ENCODE data around the gene DVL2.

DVL2 gene

GRCh38 chr17:7190276-7190917 lies 43.9 kb downstream of the DVL2 start:
- Histone ChIP-seq H3K36me3 (ENCODE audit: control insufficient read depth, low read length) (peaks cover 5% of the 10 kb centered on the region), H3K4me2 (ENCODE audit: low read length) (no peak overlapping the region), H3K27me3 (ENCODE audit: control insufficient read depth, low read length) (no peaks in the 10 kb centered on the region), H3K79me2 (ENCODE audit: control insufficient read depth, low read length) (no peaks in the 10 kb centered on the region), H3K9me3 (ENCODE audit: control insufficient read depth, insufficient read depth, low read length) (no peaks in the 10 kb centered on the region), H3K9me2 (replicated peaks; ENCODE audit: control insufficient read depth, low read length) (no peaks in the 10 kb centered on the region), H3K4me3 (ENCODE audit: low read length) (no peak overlapping the region), H3K4me1 (ENCODE audit: control insufficient read depth, low read length) (no peaks in the 10 kb centered on the region), H3F3A (ENCODE audit: control insufficient read depth, insufficient read depth) (no peaks in the 10 kb centered on the region), H3K27ac (ENCODE audit: low read depth, low read length) (no peak overlapping the region), H4K20me1 (ENCODE audit: control insufficient read depth, insufficient read depth, low read depth, low read length) (no peaks in the 10 kb centered on the region)
- TF ChIP-seq EZH2phosphoT487 (IDR thresholded peaks at IDR 0.05; ENCODE audit: borderline replicate concordance, low read length) (no peak), CTCF (IDR thresholded peaks at IDR 0.05; ENCODE audit: low read depth, low read length, poor library complexity, severe bottlenecking) (no peak)

GRCh38 chr17:7186241-7186640 lies 48.1 kb downstream of the DVL2 start:
- Histone ChIP-seq H3F3A (ENCODE audit: control insufficient read depth, insufficient read depth) (no peaks in the 10 kb centered on the region), H3K4me1 (ENCODE audit: control insufficient read depth, low read length) (no peaks in the 10 kb centered on the region), H4K20me1 (ENCODE audit: control insufficient read depth, insufficient read depth, low read depth, low read length) (no peaks in the 10 kb centered on the region), H3K4me3 (ENCODE audit: low read length) (no peak overlapping the region), H3K79me2 (ENCODE audit: control insufficient read depth, low read length) (no peaks in the 10 kb centered on the region), H3K4me2 (ENCODE audit: low read length) (no peak overlapping the region), H3K9me3 (ENCODE audit: control insufficient read depth, insufficient read depth, low read length) (no peaks in the 10 kb centered on the region), H3K36me3 (ENCODE audit: control insufficient read depth, low read length) (peaks cover 4% of the 10 kb centered on the region), H3K27ac (ENCODE audit: low read depth, low read length) (no peak overlapping the region), H3K9me2 (replicated peaks; ENCODE audit: control insufficient read depth, low read length) (no peaks in the 10 kb centered on the region), H3K27me3 (ENCODE audit: control insufficient read depth, low read length) (no peaks in the 10 kb centered on the region)
- TF ChIP-seq CTCF (IDR thresholded peaks at IDR 0.05; ENCODE audit: low read depth, low read length, poor library complexity, severe bottlenecking): peak; percentile 52
- TF ChIP-seq EZH2phosphoT487 (IDR thresholded peaks at IDR 0.05; ENCODE audit: borderline replicate concordance, low read length): no peak

- H3K27ac ChIP-seq (ENCODE audit: low read depth, low read length): no peak overlapping the region
- H3F3A ChIP-seq (ENCODE audit: control insufficient read depth, insufficient read depth): no peaks in the 10 kb centered on the region
Observed at GRCh38 chr17:7184647-7185046, 49.7 kb downstream of the DVL2 start.

More at GRCh38 chr17:7184647-7185046, 49.7 kb downstream of the DVL2 start:
- H3K9me3 ChIP-seq (ENCODE audit: control insufficient read depth, insufficient read depth, low read length): no peaks in the 10 kb centered on the region
- H3K4me2 ChIP-seq (ENCODE audit: low read length): no peak overlapping the region
- no peaks in the 10 kb centered on the region for H3K36me3 ChIP-seq (ENCODE audit: control insufficient read depth, low read length)
- H4K20me1 ChIP-seq (ENCODE audit: control insufficient read depth, insufficient read depth, low read depth, low read length): no peaks in the 10 kb centered on the region
- H3K9me2 ChIP-seq (replicated peaks; ENCODE audit: control insufficient read depth, low read length): no peaks in the 10 kb centered on the region
- no peaks in the 10 kb centered on the region for H3K4me1 ChIP-seq (ENCODE audit: control insufficient read depth, low read length)
- H3K79me2 ChIP-seq (ENCODE audit: control insufficient read depth, low read length): no peaks in the 10 kb centered on the region
- peaks cover under 1% of the 10 kb centered on the region; the same call in 1 of the 2 replicates for H3K27me3 ChIP-seq (ENCODE audit: control insufficient read depth, low read length)
- H3K4me3 ChIP-seq (ENCODE audit: low read length): no peak overlapping the region
- TF ChIP-seq CTCF (IDR thresholded peaks at IDR 0.05; ENCODE audit: low read depth, low read length, poor library complexity, severe bottlenecking) (no peak), EZH2phosphoT487 (IDR thresholded peaks at IDR 0.05; ENCODE audit: borderline replicate concordance, low read length) (no peak)
